IMR-90 (cell line): ENCODE measurements around the gene TSSK3. TPM values are rescaled to one million over a fixed set of nuclear protein-coding genes. Genes with fewer than 3 reads are reported as not detected.

Experiments used
- ATAC-seq: fragments of 200-7000 bp; cut with Tn5 transposase; 2 replicates; pipeline ENCODE4 v1.9.1; 2020; ENCODE audit warnings: low read depth, mild to moderate bottlenecking, moderate library complexity
- BruUV-seq: library from RNA; stranded (reverse); fragments of 400-500 nt; replicated peaks from 2 replicates; lab custom pipeline; 2021; lab: Mats Ljungman, UMichigan
- CTCF ChIA-PET: fragments of 300-600 bp; formaldehyde crosslinking; extraction: SDS; loops from one replicate; lab custom pipeline; 2021; ENCODE audit warnings: antibody characterized with exemption; lab: Yijun Ruan, JAX
- POLR2A ChIA-PET: fragments of 300-600 bp; sonication (Branson Sonifier 250); formaldehyde crosslinking; loops from one replicate; lab custom pipeline; 2022; ENCODE audit warnings: antibody characterized with exemption; ENCODE audit not compliant: unreplicated experiment; lab: Charles Lee
- DNase-seq: peaks from one replicate; pipeline ENCODE4 v3.0.0; 2013
- H2AFZ ChIP-seq: replicated peaks from 2 replicates; pipeline ENCODE3; 2013; ENCODE audit warnings: low read length, mild to moderate bottlenecking; ENCODE audit not compliant: poor library complexity
- H2AK5ac ChIP-seq: 2 replicates; pipeline ENCODE4 v1.6.1; 2013; ENCODE audit warnings: low read depth, low read length, inconsistent platforms
- H2AK9ac ChIP-seq: replicated peaks from 2 replicates; pipeline ENCODE3; 2013; ENCODE audit warnings: mild to moderate bottlenecking, low read depth, low read length, moderate library complexity; ENCODE audit not compliant: poor library complexity
- H2BK120ac ChIP-seq: 2 replicates; pipeline ENCODE4 v1.6.1; 2013; ENCODE audit warnings: low read depth, low read length, inconsistent platforms
- H2BK15ac ChIP-seq: 3 replicates; pipeline ENCODE4 v1.6.1; 2013; ENCODE audit warnings: low read depth, low read length, inconsistent platforms
- H2BK20ac ChIP-seq: 2 replicates; pipeline ENCODE4 v1.6.1; 2013; ENCODE audit warnings: low read depth, mild to moderate bottlenecking, inconsistent platforms, low read length, moderate library complexity
- H2BK5ac ChIP-seq: 2 replicates; pipeline ENCODE4 v1.6.1; 2013; ENCODE audit warnings: mild to moderate bottlenecking, low read depth, low read length, inconsistent platforms; ENCODE audit not compliant: poor library complexity, severe bottlenecking
- H3K14ac ChIP-seq: replicated peaks from 2 replicates; pipeline ENCODE4 v1.6.1; 2013; ENCODE audit warnings: low read depth, low read length, inconsistent platforms
- H3K18ac ChIP-seq: 2 replicates; pipeline ENCODE4 v1.6.1; 2013; ENCODE audit warnings: low read depth, low read length, control low read depth
- H3K23ac ChIP-seq: 2 replicates; pipeline ENCODE4 v1.6.1; 2013; ENCODE audit warnings: low read depth, low read length, inconsistent platforms
- H3K27ac ChIP-seq: 2 replicates; pipeline ENCODE4 v1.5.1; 2013; ENCODE audit warnings: mild to moderate bottlenecking, control low read depth, low read length; ENCODE audit not compliant: insufficient read depth
- H3K27me3 ChIP-seq: 2 replicates; pipeline ENCODE4 v1.6.1; 2013; ENCODE audit warnings: low read length; ENCODE audit not compliant: control insufficient read depth, insufficient read depth
- H3K36me3 ChIP-seq: 2 replicates; pipeline ENCODE4 v1.6.1; 2013; ENCODE audit warnings: low read length, mixed read lengths; ENCODE audit not compliant: control insufficient read depth, insufficient read depth
- H3K4ac ChIP-seq: 2 replicates; pipeline ENCODE4 v1.6.1; 2013; ENCODE audit warnings: low read depth, low read length, inconsistent platforms
- H3K4me1 ChIP-seq: 2 replicates; pipeline ENCODE4 v1.6.1; 2013; ENCODE audit warnings: low read length, mixed read lengths; ENCODE audit not compliant: control insufficient read depth, insufficient read depth
- H3K4me2 ChIP-seq: 2 replicates; pipeline ENCODE4 v1.6.1; 2013; ENCODE audit warnings: low read depth, mild to moderate bottlenecking, control low read depth, low read length, moderate library complexity
- H3K4me3 ChIP-seq: 2 replicates; pipeline ENCODE4 v1.5.1; 2013; ENCODE audit warnings: low read depth, mild to moderate bottlenecking, control low read depth, low read length, moderate library complexity; ENCODE audit not compliant: insufficient read depth
- H3K56ac ChIP-seq: 2 replicates; pipeline ENCODE4 v1.6.1; 2013; ENCODE audit warnings: low read length, inconsistent platforms; ENCODE audit not compliant: insufficient read depth; ENCODE audit errors: extremely low read depth
- H3K79me1 ChIP-seq, 2 experiments: 2 replicates each; pipeline ENCODE4 v1.6.1; 2013; ENCODE audit warnings: low read length in 2 of 2, inconsistent platforms in 1 of 2, low read depth in 1 of 2
- H3K9ac ChIP-seq: 2 replicates; pipeline ENCODE4 v1.6.1; 2013; ENCODE audit warnings: low read depth, low read length, control low read depth
- H3K9me1 ChIP-seq: 2 replicates; pipeline ENCODE4 v1.6.1; 2013; ENCODE audit warnings: low read length, inconsistent platforms; ENCODE audit not compliant: insufficient read depth
- H3K9me3 ChIP-seq: 2 replicates; pipeline ENCODE4 v1.6.1; 2013; ENCODE audit warnings: low read length; ENCODE audit not compliant: control insufficient read depth, insufficient read depth
- H4K20me1 ChIP-seq: 2 replicates; pipeline ENCODE4 v1.6.1; 2013; ENCODE audit warnings: low read length, inconsistent platforms; ENCODE audit not compliant: insufficient read depth
- H4K5ac ChIP-seq: 2 replicates; pipeline ENCODE4 v1.6.1; 2013; ENCODE audit warnings: mild to moderate bottlenecking, low read depth, low read length, control low read depth
- H4K8ac ChIP-seq, 2 experiments: 2 replicates each; pipeline ENCODE4 v1.6.1; 2013; ENCODE audit warnings: low read depth in 2 of 2, low read length in 2 of 2, control low read depth in 1 of 2, inconsistent platforms in 1 of 2
- H4K91ac ChIP-seq: 2 replicates; pipeline ENCODE4 v1.6.1; 2013; ENCODE audit warnings: low read depth, low read length, inconsistent platforms; ENCODE audit not compliant: insufficient read depth
- CEBPB ChIP-seq: IDR thresholded peaks from 2 replicates; pipeline ENCODE4 v1.6.1; 2012; ENCODE audit warnings: low read depth, low read length, improper control_type of control experiment
- MXI1 ChIP-seq: IDR thresholded peaks from 2 replicates; pipeline ENCODE4 v1.6.1; 2012; ENCODE audit warnings: low read depth, mild to moderate bottlenecking, low read length, moderate library complexity, borderline replicate concordance
- NFE2L2 ChIP-seq: fragments of 150-350 bp; IDR thresholded peaks from 2 replicates; pipeline ENCODE4 v1.6.1; 2016; ENCODE audit warnings: low read depth, mild to moderate bottlenecking, low read length
- POLR2A ChIP-seq: IDR thresholded peaks from 2 replicates; pipeline ENCODE4 v1.6.1; 2012; ENCODE audit warnings: mild to moderate bottlenecking, low read depth, low read length
- RAD21 ChIP-seq: IDR thresholded peaks from 2 replicates; pipeline ENCODE4 v1.6.1; 2012; ENCODE audit warnings: low read length, improper control_type of control experiment
- RFX5 ChIP-seq: IDR thresholded peaks from 2 replicates; pipeline ENCODE4 v1.8.0; 2012; ENCODE audit warnings: low read depth, mild to moderate bottlenecking, low read length, moderate library complexity
- WGBS, 2 experiments: methylation state at CpG; one replicate each; pipeline versions ENCODE4 v1.1.5 to v1.1.7; 2013; ENCODE audit warnings: missing lambda C conversion rate in 2 of 2; ENCODE audit not compliant: insufficient read length in 1 of 2; ENCODE audit errors: extremely low coverage in 2 of 2; 5-methylcytosine and 5-hydroxymethylcytosine counted together
- dilution Hi-C: fragments of 300-500 bp; cut with HindIII; formaldehyde crosslinking; loops from one replicate; pipeline ENCODE4 v1.14.3; 2018; ENCODE audit warnings: low sequenced_read_pairs; ENCODE audit not compliant: unreplicated experiment
- in situ Hi-C: fragments of 300-500 bp; cut with MboI; formaldehyde crosslinking; loops from 3 replicates; pipeline ENCODE4 v1.14.3; 2019; ENCODE audit warnings: low sequenced_read_pairs, inconsistent platforms, mixed read lengths
- intact Hi-C: fragments of 100-400 bp; cut with micrococcal nuclease; formaldehyde crosslinking; loops from 2 replicates; pipeline ENCODE4 v1.10.0; 2022
- polyA plus RNA-seq, 3 experiments: library from polyadenylated mRNA; depleted of rRNA; stranded (reverse); fragments of >200 nt; gene quantifications; 2 replicates each; pipeline ENCODE4 v1.2.3, GENCODE V29; 2012; ENCODE audit warnings: low replicate concordance in 1 of 3
- total RNA-seq: library from RNA; depleted of rRNA; stranded (reverse); fragments of >200 nt; gene quantifications from 2 replicates; pipeline ENCODE4 v1.2.3, GENCODE V29; 2012
- TF ChIP-seq, protein P1 (sequence below): fragments of 150-350 bp; IDR thresholded peaks from 2 replicates; pipeline ENCODE4 v1.6.1; 2016; ENCODE audit warnings: low read depth, mild to moderate bottlenecking, low read length, moderate library complexity, borderline replicate concordance

TSSK3 gene
- total and polyA plus RNA-seq, 2 of the 4 experiments (the other 2 are of a cell fraction): 0.96 TPM; not detected in 1

DNA sequence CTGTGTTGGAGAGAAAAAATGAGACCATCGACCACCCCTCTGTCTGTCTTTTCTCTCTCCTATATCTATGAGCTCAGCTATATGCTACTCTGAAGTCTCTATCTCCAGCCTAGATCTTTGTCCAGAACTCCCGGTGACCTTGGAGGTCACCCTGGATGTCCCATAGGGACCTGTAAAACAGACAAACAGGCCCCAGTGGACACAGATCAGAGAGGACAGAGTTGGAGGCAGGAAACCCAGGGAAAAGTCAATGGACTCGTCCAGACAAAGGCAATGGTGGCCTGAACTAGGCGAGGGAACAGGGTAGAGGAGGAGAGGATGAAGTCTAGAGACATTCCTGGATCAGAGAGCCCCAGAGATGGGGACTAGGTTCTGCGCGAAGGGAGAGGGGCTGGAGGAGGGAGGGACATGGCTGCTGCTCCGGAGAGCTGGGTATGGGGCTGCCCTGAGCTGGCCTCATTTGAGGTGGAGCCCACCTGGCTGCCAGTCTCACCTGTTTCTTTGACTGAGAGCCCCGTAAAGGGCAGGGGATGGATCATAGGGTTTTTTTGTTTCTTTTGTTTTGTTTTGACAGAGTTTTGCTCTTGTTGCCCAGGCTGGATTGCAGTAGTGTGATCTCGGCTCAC lies 15.7 kb upstream of the TSSK3 start:
- Histone ChIP-seq H3K14ac (no peak overlapping the region), H4K8ac (no peak overlapping the region), H3K23ac (peak overlapping the region; percentile 59; the same call in 1 of the 2 replicates), H2AK9ac (peak overlapping the region; percentile 24), H3K9me3 (no peaks in the 10 kb centered on the region), H4K5ac (no peak overlapping the region), H3K9me1 (no peaks in the 10 kb centered on the region; the same call in none of the 2 replicates), H2BK120ac (no peak overlapping the region), H3K56ac (no peak overlapping the region), H3K79me1 (peaks cover 0 to 10% of the 10 kb centered on the region in 2 experiments; a peak in 1 of 4 replicates), H3K4me1 (peaks cover 8% of the 10 kb centered on the region), H3K27ac (no peak overlapping the region), H3K4ac (no peak overlapping the region), H3K9ac (no peak overlapping the region), H3K4me3 (no peak overlapping the region), H2BK5ac (no peak overlapping the region), H2BK20ac (no peak overlapping the region), H2AFZ (no peak overlapping the region), H3K18ac (no peak overlapping the region), H2AK5ac (no peak overlapping the region), H2BK15ac (no peak overlapping the region), H3K4me2 (no peak overlapping the region), H4K91ac (no peak overlapping the region), H3K27me3 (no peaks in the 10 kb centered on the region), H4K20me1 (no peaks in the 10 kb centered on the region), H3K36me3 (no peaks in the 10 kb centered on the region)
- POLR2A ChIA-PET: no interaction called here
- WGBS, 2 experiments: 71% methylated on average over 3 of the region's 9 CpGs; no CpG with 5 or more reads in 1 of the 2 experiments
- no peak for DNase-seq
- CTCF ChIA-PET: no interaction called here
- BruUV-seq: no TSS peak
- TF ChIP-seq, protein P1, sequence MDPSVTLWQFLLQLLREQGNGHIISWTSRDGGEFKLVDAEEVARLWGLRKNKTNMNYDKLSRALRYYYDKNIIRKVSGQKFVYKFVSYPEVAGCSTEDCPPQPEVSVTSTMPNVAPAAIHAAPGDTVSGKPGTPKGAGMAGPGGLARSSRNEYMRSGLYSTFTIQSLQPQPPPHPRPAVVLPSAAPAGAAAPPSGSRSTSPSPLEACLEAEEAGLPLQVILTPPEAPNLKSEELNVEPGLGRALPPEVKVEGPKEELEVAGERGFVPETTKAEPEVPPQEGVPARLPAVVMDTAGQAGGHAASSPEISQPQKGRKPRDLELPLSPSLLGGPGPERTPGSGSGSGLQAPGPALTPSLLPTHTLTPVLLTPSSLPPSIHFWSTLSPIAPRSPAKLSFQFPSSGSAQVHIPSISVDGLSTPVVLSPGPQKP: no peak
- TF ChIP-seq RAD21 (no peak), POLR2A (no peak), RFX5 (no peak), MXI1 (no peak), CEBPB (no peak), NFE2L2 (no peak)
- ATAC-seq: no peak
- dilution Hi-C loops: no loop called here
- intact Hi-C loops: no loop called here
- in situ Hi-C loops: no loop called here
